Esophagus squamous epithelium (tissue), 5 donors: ENCODE results near the gene APMAP. TPM values are rescaled to one million over a fixed set of nuclear protein-coding genes. Genes with fewer than 3 reads are reported as not detected.

Experiments
- DNase-seq: peaks from one replicate; lab custom pipeline; 2025; lab: John Stamatoyannopoulos, UW
- H3K27ac ChIP-seq, 4 donors: fragments of 200-600 bp; sonication (generic); one replicate each; pipeline ENCODE4 v1.5.1; 2016 to 2019; ENCODE audit warnings: mild to moderate bottlenecking in 1 of 4
- H3K27me3 ChIP-seq, 4 donors: fragments of 200-600 bp; sonication (generic); 1 replicate in 3 of 4; 2 replicates in 1 of 4; pipeline versions ENCODE4 v1.5.1 to v1.6.0; 2017 to 2021; ENCODE audit warnings: antibody characterized with exemption in 1 of 4
- H3K36me3 ChIP-seq, 3 donors: fragments of 200-600 bp; sonication (generic); one replicate each; pipeline ENCODE4 v1.5.1; 2016 to 2019
- H3K4me1 ChIP-seq, 3 donors: fragments of 200-600 bp; sonication (generic); one replicate each; pipeline ENCODE4 v1.5.1; 2017 to 2019
- H3K4me3 ChIP-seq, 4 donors: fragments of 200-600 bp; sonication (generic); 1 replicate in 3 of 4; 2 replicates in 1 of 4; pipeline ENCODE4 v1.5.1; 2016 to 2019; ENCODE audit warnings: mild to moderate bottlenecking in 2 of 4, moderate library complexity in 1 of 4
- H3K9me3 ChIP-seq, 3 donors: fragments of 200-600 bp; sonication (generic); one replicate each; pipeline ENCODE4 v1.5.1; 2016 to 2019
- POLR2A ChIP-seq, 4 donors: fragments of 450-650 bp; IDR thresholded peaks; one replicate each; pipeline ENCODE4 v1.6.1; 2017; ENCODE audit warnings: antibody characterized with exemption in 4 of 4, mild to moderate bottlenecking in 4 of 4, moderate library complexity in 3 of 4
- WGBS, 2 donors: methylation state at CpG; one replicate each; pipeline ENCODE4 v1.1.5; 2018; 5-methylcytosine and 5-hydroxymethylcytosine counted together
- intact Hi-C: fragments of 100-400 bp; cut with DNase I; formaldehyde crosslinking; loops from one replicate; pipeline ENCODE4 v1.15.0; 2022
- total RNA-seq, 4 donors: library from RNA; depleted of rRNA; stranded (reverse); fragments of >200 nt; gene quantifications; one replicate each; pipeline ENCODE4 v1.1.0, GENCODE V29; 2016
- TF ChIP-seq, protein P1 (sequence below), 6 experiments: fragments of 450-650 bp in 4 of 6; fragments of 200-600 bp in 2 of 6; sonication (generic) in 2 of 6; IDR thresholded peaks; one replicate each; pipeline ENCODE4 v1.5.1; 2016 to 2019; ENCODE audit warnings: antibody characterized with exemption in 6 of 6, mild to moderate bottlenecking in 4 of 6, moderate library complexity in 4 of 6
- donor health status: DM: yes; HTN: yes; CAD: no.

The APMAP gene
- total RNA-seq, 4 donors from 2014 or later = 16.7 to 38.4 (median 25.6) TPM

DNA sequence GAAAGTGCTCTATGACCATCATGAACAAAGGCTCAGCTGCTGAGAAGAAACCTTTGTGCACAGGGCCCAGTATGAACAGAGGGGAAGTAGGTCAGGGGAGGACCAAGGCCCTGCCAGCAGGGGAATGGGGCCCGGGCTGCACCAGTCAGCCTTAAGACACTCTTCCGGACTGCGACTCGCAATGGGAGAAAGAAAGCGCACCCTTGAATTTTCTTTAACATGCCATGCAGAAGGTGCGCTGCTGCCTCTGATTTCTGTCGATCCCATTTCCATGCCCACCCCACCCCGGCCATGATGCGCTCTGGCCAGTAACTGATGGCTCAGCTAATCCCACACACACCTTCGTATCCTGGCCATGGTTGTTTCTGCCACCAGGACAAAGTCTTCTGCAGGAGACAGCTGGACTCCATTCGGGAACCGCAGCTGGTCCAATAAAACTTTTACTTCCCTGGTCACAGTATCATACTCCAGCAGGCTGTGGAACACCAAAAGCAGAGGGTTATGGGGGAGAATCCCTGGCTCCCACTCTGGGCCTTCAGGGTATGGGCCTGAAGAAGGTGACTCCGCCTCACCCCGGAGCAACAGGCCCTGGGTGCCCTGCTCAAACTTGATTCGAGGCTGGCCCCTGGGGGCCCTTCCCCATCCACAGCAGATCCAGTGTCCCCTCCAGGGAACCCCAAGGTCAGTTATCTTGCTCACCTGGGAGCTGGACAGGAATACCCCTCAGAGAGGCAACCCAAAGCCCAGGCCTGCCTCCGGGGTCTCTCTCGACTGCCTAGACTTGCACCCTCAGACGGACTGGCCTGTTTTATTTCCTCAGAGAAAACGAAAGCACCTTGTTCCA, 23.1 kb downstream of the APMAP start:
- DNase-seq = no peak
- Histone ChIP-seq H3K27me3 (no peaks in the 10 kb centered on the region), H3K36me3 (peaks cover 15 to 94% (median 21%) of the 10 kb centered on the region in 3 donors), H3K4me3 (no peak overlapping the region), H3K9me3 (no peaks in the 10 kb centered on the region), H3K27ac (no peak overlapping the region), H3K4me1 (no peaks in the 10 kb centered on the region)
- no peak for TF ChIP-seq POLR2A (IDR thresholded peaks at IDR 0.05)
- TF ChIP-seq, protein P1, sequence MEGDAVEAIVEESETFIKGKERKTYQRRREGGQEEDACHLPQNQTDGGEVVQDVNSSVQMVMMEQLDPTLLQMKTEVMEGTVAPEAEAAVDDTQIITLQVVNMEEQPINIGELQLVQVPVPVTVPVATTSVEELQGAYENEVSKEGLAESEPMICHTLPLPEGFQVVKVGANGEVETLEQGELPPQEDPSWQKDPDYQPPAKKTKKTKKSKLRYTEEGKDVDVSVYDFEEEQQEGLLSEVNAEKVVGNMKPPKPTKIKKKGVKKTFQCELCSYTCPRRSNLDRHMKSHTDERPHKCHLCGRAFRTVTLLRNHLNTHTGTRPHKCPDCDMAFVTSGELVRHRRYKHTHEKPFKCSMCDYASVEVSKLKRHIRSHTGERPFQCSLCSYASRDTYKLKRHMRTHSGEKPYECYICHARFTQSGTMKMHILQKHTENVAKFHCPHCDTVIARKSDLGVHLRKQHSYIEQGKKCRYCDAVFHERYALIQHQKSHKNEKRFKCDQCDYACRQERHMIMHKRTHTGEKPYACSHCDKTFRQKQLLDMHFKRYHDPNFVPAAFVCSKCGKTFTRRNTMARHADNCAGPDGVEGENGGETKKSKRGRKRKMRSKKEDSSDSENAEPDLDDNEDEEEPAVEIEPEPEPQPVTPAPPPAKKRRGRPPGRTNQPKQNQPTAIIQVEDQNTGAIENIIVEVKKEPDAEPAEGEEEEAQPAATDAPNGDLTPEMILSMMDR (IDR thresholded peaks at IDR 0.05) = no peak
- intact Hi-C loops = no loop called here
- WGBS, 2 donors = 89 to 90% methylated on average over 6 to 16 of the region's 19 CpGs

DNA sequence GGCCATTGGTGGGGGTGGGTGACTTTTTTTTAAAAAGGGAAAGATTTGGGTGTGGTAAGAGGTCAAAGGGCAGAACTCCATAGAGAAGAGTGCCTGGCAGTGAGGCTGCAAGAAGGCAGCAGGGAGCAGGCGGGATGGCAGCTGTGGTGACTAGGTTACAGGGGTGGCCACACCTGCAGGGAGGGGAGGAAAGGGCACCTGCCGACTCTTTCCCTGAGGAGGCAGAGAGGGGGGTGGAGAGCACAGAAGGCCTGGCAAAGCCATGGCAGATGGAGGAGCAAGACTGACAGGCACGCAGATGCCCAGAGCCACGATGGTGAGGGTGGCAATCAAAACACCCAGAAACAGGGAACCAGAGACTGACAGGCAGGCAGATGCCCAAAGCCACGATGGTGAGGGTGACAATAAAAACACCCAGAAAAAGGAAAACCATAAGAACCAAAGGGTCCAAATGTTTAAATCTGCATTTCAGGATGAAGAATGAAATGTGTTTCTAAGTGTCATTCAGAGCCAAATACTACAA, 24.2 kb downstream of the APMAP start:
- Histone ChIP-seq H3K4me3 (no peak overlapping the region), H3K9me3 (no peaks in the 10 kb centered on the region), H3K27me3 (no peaks in the 10 kb centered on the region), H3K27ac (no peak overlapping the region), H3K4me1 (no peaks in the 10 kb centered on the region), H3K36me3 (peaks cover 24 to 97% (median 26%) of the 10 kb centered on the region in 3 donors)
- intact Hi-C loops = no loop called here
- TF ChIP-seq, protein P1 (IDR thresholded peaks at IDR 0.05) = no peak
- TF ChIP-seq POLR2A (IDR thresholded peaks at IDR 0.05) = no peak
- WGBS, 2 donors = 86 to 87% methylated on average over 5 of the region's 5 CpGs
- no peak for DNase-seq

DNA sequence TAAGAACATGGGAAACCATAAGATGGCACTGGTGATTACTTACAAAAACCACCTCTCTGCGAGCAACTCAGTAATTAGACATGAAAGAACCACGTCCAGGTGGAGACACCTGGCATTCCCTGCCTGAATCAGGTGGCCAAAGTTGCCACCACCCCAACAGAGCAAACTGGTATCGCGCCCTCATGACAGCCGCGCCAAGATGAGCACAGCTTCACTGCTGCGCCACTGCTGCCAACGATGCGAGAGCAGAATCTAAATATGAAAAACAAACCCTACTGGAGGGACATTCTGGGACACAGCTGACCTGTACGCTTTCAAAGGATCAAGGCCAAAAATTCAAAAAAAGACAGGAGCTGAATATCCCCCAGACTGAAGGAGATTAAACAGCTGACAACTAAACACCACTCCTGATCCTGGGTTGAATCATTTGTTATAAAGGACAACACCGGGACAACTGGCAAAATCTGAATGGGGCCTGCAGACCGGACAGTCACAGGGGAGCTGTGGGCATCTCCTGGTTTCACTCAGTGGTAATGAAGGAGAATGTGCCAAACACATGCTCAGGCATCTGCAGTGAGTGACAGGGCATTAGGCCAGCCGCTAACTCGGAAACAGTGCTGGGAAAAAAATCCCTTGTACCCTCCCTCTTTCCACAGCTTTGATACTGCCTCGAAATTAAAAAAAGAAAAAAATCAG, 26.1 kb downstream of the APMAP start:
- H3K27ac ChIP-seq = no peak overlapping the region
- no peak overlapping the region for H3K4me3 ChIP-seq
- H3K27me3 ChIP-seq = no peaks in the 10 kb centered on the region
- H3K9me3 ChIP-seq = no peaks in the 10 kb centered on the region
- DNase-seq = no peak
- no peak for TF ChIP-seq POLR2A (IDR thresholded peaks at IDR 0.05)
- TF ChIP-seq, protein P1 (IDR thresholded peaks at IDR 0.05) = no peak
- intact Hi-C loops = no loop called here
- H3K36me3 ChIP-seq = peaks cover 12 to 96% (median 28%) of the 10 kb centered on the region in 3 donors
- peaks cover 0 to 1% (median 0%) of the 10 kb centered on the region in 3 donors for H3K4me1 ChIP-seq
- WGBS, 2 donors = 88 to 90% methylated on average over 12 to 15 of the region's 15 CpGs

DNA sequence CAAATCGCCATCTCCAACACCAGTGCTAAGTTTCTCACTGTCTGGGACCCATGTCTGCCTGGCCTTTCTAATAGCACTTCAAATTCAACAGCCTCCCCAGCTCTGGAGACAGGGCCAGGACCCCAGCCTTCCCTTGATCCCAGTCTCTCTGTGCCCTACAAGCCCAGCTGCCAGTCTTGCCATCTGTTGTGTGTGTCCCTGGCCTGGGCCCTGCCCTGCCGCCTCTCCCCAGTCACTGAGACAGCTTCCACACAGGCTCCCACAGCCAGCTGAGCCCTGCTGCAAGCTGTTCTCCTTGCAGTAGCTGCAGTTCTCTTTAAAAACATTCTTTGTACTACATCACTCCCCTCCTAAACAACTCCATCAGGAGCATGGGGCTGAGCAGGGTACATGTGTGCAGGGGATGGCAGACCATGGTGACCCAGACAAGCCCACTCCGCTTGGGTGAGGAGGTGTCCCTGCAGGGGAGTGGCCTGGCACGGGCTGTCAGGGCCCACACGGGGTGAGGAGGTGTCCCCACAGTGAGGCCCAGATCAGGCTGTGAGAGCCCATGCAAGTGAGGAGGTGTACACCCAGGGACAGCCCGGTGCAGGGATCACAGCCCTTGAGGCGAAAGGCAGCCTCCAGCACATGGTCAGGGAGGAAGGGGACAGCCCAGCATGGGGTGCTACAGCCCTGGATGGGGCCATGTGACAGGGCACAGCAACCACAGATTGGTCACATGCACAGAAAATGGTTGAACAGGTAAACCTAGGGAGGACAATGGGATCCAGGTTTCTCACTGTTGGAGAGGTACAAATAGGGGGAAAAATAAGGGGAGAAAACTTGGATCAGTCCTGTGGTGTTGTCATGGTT, 27.3 kb downstream of the APMAP start:
- H3K9me3 ChIP-seq = no peaks in the 10 kb centered on the region
- TF ChIP-seq POLR2A (IDR thresholded peaks at IDR 0.05) = no peak
- TF ChIP-seq, protein P1 (IDR thresholded peaks at IDR 0.05) = no peak
- peaks cover 0 to 13% (median 0%) of the 10 kb centered on the region in 3 donors for H3K4me1 ChIP-seq
- H3K36me3 ChIP-seq = peaks cover 16 to 96% (median 30%) of the 10 kb centered on the region in 3 donors
- intact Hi-C loops = no loop called here
- 89 to 91% methylated on average over 3 of the region's 7 CpGs for WGBS, 2 donors
- no peak for DNase-seq
- no peaks in the 10 kb centered on the region for H3K27me3 ChIP-seq
- H3K4me3 ChIP-seq = no peak overlapping the region
- no peak overlapping the region for H3K27ac ChIP-seq
